HepG2 (cell line): ENCODE measurements around the gene ANKRD66. TPM values are rescaled to one million over a fixed set of nuclear protein-coding genes. Genes with fewer than 3 reads are reported as not detected.

ENCODE experiments used
- ATF7-NPFF ChIP-seq: sonication (generic); formaldehyde crosslinking; IDR thresholded peaks from 2 replicates; pipeline ENCODE4 v1.8.1; 2023; ENCODE audit warnings: mild to moderate bottlenecking, low read depth, missing genetic modification reagents, moderate library complexity
- GPN1 ChIP-seq: sonication (generic); formaldehyde crosslinking; IDR thresholded peaks from 2 replicates; pipeline ENCODE4 v1.5.1; 2020; ENCODE audit warnings: missing genetic modification reagents, borderline replicate concordance
- HHEX ChIP-seq: IDR thresholded peaks from 2 replicates; pipeline ENCODE4 v1.6.1; 2016; ENCODE audit warnings: control low read depth
- KDM2A ChIP-seq: sonication (generic); formaldehyde crosslinking; IDR thresholded peaks from 2 replicates; pipeline ENCODE4 v1.4.0; 2020; ENCODE audit warnings: low read depth, missing genetic modification reagents, borderline replicate concordance
- RARA ChIP-seq: IDR thresholded peaks from 2 replicates; pipeline ENCODE4 v1.6.1; 2016; ENCODE audit warnings: missing genetic modification reagents, missing compliant biosample characterization
- TBP ChIP-seq: sonication (generic); formaldehyde crosslinking; IDR thresholded peaks from 2 replicates; pipeline ENCODE4 v1.5.0; 2020; ENCODE audit warnings: missing genetic modification reagents
- ZKSCAN8 ChIP-seq: IDR thresholded peaks from 2 replicates; pipeline ENCODE4 v1.6.1; 2016; ENCODE audit warnings: borderline replicate concordance, missing genetic modification reagents, missing compliant biosample characterization
- ZNF235 ChIP-seq: sonication (generic); formaldehyde crosslinking; IDR thresholded peaks from 2 replicates; pipeline ENCODE4 v1.8.1; 2023; ENCODE audit warnings: mild to moderate bottlenecking, missing genetic modification reagents, borderline replicate concordance
- polyA plus RNA-seq, 8 experiments: library from polyadenylated mRNA; depleted of rRNA in 3 of 8; stranded (reverse) in 7 of 8; unstranded in 1 of 8; fragments of >200 nt; fragmentation: Illumina TruSeq in 4 of 8; extraction: Trizol in 4 of 8; gene quantifications; 2 replicates each; pipeline versions ENCODE4 v1.2.1 to v1.2.3, GENCODE V29; 2011 to 2016; ENCODE audit warnings: low read depth in 4 of 8, missing spikeins in 1 of 8, mixed read lengths in 1 of 8; ENCODE audit not compliant: insufficient read depth in 1 of 8
- total RNA-seq, 5 experiments: library from RNA; depleted of rRNA; stranded (reverse); fragments of >200 nt; fragmentation: Illumina TruSeq; extraction: Trizol; gene quantifications; 2 replicates each; pipeline ENCODE4 v1.2.3, GENCODE V29; 2016; ENCODE audit warnings: low read depth in 1 of 5
- TF ChIP-seq, protein P1 (sequence below): sonication (generic); formaldehyde crosslinking; IDR thresholded peaks from 2 replicates; pipeline ENCODE4 v1.5.0; 2020; ENCODE audit warnings: missing genetic modification reagents
- TF ChIP-seq, protein P2 (sequence below): sonication (generic); formaldehyde crosslinking; IDR thresholded peaks from 2 replicates; pipeline ENCODE4 v1.5.0; 2020; ENCODE audit warnings: mild to moderate bottlenecking, missing genetic modification reagents
- TF ChIP-seq, protein P3 (sequence below), 2 experiments: fragments of 450-650 bp in 1 of 2; sonication (generic) in 1 of 2; formaldehyde crosslinking; IDR thresholded peaks; 2 replicates each; pipeline versions ENCODE4 v1.5.0 to v1.8.0; 2020 to 2022; ENCODE audit warnings: mild to moderate bottlenecking in 1 of 2, missing genetic modification reagents in 1 of 2
- TF ChIP-seq, protein P4 (sequence below): sonication (generic); formaldehyde crosslinking; IDR thresholded peaks from 2 replicates; pipeline ENCODE4 v1.5.0; 2020; ENCODE audit warnings: missing genetic modification reagents

The ANKRD66 gene
- total and polyA plus RNA-seq, 2 of the 13 experiments (the other 11 are each of a cell fraction or from before 2014, with no cell fraction given): not detected

DNA sequence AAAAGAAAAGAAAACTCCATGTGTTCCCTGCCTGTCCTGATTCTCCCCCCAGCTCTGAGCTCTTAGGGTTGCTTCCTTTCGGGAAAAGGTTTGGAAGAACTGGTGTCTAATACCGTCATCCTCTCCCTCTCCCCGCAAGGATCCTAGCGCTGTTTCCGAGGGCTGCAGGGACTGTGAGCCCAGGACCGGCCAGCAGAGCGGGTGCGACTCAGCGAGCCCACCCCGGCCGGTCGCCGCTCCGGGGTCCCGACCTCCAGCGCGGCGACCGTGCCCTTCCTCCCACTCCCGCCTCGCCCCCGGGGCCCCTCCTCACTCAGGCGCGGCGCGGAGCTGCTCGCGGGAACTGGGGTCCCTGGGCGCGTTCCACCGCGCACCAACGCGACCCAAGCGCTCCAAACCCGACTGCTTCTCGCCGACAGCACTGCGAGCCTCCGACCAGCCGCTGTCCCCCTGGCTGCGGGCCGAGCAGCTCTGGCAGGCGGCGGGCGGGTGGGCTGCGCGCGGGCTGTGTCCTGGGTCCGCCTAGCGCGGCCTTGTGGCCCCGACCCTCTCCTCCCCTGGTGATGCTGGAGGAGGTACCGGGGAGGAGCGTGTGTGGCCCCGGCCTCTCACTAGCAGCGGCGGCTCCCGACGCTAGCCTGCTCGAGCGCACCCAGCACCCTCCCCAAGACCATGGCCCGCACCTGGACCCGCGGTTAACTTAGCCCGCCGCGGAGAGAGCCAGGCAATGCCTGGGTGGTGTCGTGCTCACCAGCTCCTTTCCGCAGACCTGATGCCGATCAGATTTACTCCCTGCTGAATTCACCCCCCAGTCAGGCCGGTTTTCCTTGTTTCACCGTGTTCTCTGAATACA is 11.6 kb upstream of the ANKRD66 start, which contains the start of gene PLA2G7 (continued):
- TF ChIP-seq, protein P1, sequence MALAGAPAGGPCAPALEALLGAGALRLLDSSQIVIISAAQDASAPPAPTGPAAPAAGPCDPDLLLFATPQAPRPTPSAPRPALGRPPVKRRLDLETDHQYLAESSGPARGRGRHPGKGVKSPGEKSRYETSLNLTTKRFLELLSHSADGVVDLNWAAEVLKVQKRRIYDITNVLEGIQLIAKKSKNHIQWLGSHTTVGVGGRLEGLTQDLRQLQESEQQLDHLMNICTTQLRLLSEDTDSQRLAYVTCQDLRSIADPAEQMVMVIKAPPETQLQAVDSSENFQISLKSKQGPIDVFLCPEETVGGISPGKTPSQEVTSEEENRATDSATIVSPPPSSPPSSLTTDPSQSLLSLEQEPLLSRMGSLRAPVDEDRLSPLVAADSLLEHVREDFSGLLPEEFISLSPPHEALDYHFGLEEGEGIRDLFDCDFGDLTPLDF (CRISPR knock-in tag): no peak
- no peak for TF ChIP-seq KDM2A (CRISPR knock-in tag)
- TF ChIP-seq ATF7-NPFF (CRISPR knock-in tag): peak; percentile 53; the same call in 1 of the 2 replicates
- TF ChIP-seq ZKSCAN8 (CRISPR knock-in tag): no peak
- no peak for TF ChIP-seq ZNF235 (CRISPR knock-in tag)
- TF ChIP-seq, protein P2, sequence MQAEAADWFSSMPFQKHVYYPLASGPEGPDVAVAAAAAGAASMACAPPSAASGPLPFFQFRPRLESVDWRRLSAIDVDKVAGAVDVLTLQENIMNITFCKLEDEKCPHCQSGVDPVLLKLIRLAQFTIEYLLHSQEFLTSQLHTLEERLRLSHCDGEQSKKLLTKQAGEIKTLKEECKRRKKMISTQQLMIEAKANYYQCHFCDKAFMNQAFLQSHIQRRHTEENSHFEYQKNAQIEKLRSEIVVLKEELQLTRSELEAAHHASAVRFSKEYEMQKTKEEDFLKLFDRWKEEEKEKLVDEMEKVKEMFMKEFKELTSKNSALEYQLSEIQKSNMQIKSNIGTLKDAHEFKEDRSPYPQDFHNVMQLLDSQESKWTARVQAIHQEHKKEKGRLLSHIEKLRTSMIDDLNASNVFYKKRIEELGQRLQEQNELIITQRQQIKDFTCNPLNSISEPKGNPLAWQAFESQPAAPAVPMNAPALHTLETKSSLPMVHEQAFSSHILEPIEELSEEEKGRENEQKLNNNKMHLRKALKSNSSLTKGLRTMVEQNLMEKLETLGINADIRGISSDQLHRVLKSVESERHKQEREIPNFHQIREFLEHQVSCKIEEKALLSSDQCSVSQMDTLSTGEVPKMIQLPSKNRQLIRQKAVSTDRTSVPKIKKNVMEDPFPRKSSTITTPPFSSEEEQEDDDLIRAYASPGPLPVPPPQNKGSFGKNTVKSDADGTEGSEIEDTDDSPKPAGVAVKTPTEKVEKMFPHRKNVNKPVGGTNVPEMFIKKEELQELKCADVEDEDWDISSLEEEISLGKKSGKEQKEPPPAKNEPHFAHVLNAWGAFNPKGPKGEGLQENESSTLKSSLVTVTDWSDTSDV (CRISPR knock-in tag): no peak
- no peak for TF ChIP-seq HHEX
- no peak for TF ChIP-seq TBP (CRISPR knock-in tag)
- no peak for TF ChIP-seq RARA (CRISPR knock-in tag)
- peak; percentile 71; the same call in 1 of the 2 replicates for TF ChIP-seq GPN1 (CRISPR knock-in tag)
- TF ChIP-seq, protein P3, sequence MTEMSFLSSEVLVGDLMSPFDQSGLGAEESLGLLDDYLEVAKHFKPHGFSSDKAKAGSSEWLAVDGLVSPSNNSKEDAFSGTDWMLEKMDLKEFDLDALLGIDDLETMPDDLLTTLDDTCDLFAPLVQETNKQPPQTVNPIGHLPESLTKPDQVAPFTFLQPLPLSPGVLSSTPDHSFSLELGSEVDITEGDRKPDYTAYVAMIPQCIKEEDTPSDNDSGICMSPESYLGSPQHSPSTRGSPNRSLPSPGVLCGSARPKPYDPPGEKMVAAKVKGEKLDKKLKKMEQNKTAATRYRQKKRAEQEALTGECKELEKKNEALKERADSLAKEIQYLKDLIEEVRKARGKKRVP (CRISPR knock-in tag; IDR thresholded peaks at IDR 0.05): no peak
- TF ChIP-seq, protein P4, sequence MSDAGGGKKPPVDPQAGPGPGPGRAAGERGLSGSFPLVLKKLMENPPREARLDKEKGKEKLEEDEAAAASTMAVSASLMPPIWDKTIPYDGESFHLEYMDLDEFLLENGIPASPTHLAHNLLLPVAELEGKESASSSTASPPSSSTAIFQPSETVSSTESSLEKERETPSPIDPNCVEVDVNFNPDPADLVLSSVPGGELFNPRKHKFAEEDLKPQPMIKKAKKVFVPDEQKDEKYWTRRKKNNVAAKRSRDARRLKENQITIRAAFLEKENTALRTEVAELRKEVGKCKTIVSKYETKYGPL (CRISPR knock-in tag): no peak
- TF ChIP-seq, all 625 proteins: peak for 14
